ENCODE data around the gene MICAL3.

Gene MICAL3

DNA sequence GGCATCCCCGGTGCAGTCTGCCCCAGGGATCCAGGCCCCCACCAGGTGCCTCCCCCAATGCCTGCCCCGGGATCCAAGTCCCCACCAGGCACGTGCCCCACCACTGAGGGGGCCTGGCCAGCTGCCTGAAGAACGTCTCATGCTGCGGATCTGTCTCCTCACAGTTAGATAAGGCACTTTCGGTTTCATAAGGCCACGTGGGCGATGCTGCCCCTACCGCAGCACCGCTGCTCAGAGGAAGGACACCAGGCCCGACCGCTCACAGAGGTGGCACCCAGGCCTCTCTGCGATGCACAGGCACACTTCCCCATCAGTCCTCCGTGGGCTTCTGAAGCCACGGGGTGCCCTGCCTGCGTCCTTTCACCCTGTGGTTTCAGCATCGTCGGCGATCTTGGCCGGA is 182.0 kb downstream of the MICAL3 start:
- DNase-seq (ENCODE audit: low spot score): no peak

DNA sequence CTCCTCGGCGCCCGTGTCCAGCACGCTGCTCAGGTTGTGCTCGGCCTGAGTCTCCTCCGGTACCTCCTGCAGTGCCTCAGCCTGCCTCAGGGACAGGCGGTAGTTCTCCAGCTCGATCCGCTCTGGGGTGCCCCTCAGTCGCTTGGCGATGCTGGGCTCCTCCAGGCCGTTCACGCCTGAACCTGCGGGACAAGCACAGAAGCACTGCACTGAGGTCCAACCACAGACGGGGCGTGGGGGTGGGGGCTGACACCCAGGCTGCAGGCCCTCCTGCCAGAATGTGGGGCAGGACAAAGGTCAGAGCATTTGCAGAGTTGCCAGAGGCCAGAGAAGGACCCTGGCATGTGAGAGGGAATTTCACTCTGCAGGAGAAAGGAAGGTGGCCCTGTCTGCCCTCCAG is 182.5 kb downstream of the MICAL3 start:
- DNase-seq (ENCODE audit: low spot score): no peak

DNA sequence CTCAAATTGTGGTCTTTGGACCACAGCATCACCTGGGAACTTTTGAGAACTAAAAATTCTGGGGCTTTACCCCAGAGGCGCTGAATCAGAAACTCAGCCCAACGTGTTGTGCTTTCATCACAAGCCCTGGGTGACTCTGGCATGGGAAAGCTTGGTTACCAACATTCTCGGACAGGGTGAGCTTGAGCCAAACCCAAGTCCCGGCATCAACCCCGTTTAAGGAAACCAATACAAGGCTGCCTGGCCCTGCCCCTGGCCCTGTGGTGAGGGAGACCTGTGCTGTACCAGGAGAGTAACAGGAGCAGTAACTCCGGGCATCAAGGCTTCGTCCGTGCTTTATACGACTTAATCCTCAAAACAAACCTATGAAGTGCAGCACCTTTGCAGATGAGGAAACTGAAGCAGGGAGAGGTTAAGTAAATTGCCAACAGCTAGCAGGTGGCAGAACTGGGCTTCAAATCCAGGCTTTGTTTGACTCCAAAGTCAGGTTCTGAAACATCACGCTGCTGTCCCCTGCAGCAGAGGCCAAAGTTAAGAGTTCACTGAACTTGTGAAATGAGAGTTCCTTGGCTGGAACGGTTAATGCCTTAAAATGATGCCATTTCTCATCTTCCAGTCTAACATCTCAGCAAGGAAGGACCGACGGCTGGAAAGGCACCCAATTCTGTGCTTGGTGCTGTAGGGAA is 186.0 kb downstream of the MICAL3 start:
- no peak for DNase-seq (ENCODE audit: low spot score)

DNA sequence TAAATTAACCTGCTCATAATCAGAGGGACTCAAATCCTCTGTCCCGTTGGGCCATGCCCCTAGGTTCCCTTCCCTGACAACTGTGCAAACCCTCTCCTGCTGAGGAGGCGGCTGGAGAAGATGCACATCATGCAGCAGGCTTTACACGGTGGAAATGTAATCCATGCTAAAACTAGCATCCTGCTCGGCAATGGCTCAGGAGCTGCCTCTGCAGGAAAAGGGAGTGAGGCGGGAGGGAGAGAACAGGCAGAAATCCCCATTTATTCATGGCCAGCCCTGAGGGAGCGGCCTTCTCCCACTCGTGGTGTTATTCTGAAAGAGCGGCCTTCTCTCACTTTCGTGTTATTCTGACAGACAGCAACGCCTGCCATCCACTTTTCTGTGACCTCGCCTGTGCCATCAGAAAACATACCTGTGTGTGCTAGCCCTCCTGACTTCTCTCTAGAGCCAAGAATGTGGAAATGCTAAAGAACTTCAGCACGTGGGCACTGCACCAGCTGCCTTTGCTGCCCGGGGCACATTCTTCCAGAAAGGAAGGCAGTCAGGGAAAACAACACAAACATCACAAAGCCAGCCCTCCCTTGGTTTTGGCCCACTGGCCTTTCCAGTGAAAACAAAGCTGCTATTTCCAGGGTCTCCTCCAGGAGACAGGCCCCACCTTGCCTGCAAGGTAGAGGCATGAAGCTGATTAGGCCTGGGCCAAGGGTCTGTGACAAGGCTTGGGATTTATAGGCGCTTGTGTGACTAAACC is 187.2 kb downstream of the MICAL3 start:
- DNase-seq (ENCODE audit: low spot score): no peak

DNA sequence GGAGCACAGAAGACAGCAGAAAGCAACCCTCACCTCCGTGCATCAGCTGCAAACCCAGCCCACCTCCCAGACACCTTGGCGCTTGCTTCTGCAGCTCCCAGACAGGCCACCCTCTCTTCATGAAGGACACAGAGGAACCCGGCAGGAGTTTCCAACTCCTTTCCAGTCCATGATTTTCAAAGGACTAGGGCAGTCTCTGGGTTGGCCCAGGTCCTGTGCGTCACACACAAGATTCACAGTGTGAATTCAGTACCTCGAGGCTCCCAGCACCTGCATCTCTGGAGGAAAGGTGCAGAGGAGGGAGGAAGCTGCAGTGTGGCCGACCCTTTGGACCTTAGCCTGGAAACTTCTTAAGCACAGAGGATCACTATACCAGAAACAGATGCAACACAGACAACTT is 189.1 kb downstream of the MICAL3 start:
- no peak for DNase-seq (ENCODE audit: low spot score)

DNA sequence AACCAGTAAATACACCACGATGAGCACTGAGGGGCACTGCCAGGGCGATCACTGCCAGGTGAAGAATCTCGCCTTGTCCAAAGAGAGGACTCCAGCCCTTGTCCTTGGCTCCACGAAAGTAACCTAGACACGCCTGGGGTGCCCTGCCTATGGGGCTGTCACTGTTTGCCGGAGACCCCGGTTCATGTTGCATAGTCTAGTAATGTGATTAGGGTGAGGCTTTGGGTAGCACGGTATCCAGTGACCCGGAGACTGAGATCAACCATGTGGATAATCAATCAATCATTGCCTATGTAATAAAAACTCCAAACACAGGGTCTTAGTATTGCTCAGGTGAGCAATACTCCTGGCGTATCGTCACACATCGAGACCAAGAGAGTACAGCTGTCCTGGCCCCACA is 190.9 kb downstream of the MICAL3 start:
- DNase-seq (ENCODE audit: low spot score): no peak

DNA sequence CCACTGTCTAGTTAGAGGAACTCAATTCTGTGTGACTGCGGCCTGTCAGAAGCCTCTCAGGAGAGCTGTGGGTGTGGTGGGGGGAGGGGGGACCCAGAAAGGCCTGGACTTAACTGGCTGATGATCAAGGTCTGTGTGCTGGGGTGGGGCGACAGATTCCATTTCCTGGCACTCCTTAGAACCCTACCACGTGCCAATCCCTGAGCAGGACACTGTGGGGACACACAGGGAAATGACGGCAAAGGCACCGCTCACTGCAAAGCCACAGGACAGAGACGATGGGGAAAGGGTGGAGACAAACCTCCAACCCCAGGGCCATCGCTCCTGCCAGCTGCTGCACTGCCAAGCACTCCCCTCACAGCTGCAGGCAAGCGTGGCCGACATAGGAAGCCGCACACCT is 191.7 kb downstream of the MICAL3 start:
- no peak for DNase-seq (ENCODE audit: low spot score)

DNA sequence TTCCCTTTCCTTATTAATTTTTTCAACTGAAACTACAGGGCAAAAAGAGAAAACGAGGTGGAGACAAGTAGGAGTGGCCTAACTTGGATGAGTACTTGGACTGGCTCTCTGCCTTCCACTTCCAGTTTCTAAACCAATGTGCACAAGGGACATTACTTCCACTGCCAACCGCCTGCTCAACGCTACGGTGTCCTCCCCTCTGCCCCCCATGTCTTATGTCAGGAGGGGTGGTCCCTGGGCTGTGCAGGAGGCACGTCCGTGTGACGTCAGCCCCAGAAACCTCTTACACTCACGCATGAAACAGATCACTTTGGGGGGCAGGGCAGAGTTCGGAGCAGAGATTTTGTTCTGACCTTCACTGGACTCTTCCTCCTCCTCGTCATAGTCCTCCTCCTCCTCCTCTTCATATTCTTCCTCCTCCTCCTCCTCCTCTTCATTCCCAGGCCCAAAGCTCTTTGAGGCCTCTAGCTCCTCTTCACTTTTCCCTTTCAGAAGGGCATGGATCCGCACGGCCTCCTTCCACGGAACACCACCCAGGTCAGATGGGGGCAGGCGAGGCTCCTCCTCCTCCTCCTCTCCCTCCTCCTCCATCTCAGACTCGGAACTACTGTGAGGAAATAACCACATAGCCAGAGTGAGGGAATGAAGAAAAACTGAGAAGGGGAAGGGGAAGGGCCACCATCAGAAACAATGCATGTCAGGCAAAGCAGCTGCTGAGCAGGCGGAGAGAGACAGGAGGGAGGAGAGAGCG is 192.7 kb downstream of the MICAL3 start:
- DNase-seq (ENCODE audit: low spot score): no peak

DNA sequence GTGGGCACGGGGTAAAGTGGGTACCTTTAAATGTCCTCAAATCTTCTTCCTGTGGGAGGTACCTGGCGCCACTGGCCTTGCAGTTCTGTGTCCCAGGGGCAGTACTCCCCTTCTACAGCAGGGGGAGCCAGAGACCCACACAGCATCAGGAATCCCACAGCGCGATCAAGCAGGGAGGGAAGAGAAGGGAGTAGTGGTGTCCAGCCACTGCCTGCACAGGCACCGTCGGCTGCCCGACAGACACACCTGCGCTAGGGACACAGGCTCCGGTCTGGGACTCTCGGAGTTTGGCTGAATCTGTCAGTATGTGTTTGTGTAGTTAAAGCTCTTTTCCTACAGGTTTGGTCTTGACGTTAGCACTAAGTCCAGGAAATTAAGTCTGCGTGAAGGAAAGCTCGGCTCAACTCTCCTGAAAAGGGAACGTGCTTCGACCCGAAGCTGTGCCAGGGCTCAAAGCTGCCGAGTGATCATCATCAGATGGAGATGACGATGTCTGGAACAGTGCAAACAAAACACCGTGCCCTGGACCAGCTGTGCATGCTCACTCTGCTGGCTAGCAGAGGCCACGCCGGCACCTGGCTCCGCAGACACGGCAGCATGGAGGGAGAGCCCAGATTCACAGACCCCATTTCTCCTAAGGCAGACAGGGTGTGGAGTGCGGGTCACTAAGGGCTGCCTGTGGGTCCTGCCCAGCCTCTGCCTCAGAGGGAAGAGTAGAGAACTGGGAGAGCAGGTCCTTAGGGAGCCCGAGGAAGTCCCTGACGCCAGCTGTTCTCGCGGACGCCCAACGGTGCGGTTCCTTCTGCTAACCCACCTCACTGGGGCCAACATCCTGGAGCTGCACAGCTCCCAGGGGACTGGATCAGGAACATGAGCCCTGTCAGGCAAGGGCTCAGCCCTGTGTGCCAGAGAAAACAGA is 194.1 kb downstream of the MICAL3 start:
- peak; percentile 92 for DNase-seq (ENCODE audit: low spot score)

DNA sequence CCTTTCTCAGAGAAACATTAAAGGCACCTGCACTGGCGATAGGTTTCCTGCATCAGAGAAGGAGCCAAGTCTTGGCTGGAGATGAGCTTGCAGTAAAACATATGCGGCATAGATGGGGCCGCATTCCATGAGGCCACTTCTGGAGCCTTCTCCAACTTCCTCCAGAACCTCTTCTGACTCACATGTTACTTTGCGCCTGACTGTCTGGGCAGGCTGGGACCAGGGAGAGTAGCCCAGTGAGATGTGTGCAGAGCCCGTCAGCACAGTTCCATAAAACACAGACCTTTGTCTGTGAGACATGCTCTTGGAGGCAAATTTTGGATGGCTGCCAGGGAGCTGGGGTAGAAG is 194.7 kb downstream of the MICAL3 start:
- DNase-seq (ENCODE audit: low spot score): no peak

DNA sequence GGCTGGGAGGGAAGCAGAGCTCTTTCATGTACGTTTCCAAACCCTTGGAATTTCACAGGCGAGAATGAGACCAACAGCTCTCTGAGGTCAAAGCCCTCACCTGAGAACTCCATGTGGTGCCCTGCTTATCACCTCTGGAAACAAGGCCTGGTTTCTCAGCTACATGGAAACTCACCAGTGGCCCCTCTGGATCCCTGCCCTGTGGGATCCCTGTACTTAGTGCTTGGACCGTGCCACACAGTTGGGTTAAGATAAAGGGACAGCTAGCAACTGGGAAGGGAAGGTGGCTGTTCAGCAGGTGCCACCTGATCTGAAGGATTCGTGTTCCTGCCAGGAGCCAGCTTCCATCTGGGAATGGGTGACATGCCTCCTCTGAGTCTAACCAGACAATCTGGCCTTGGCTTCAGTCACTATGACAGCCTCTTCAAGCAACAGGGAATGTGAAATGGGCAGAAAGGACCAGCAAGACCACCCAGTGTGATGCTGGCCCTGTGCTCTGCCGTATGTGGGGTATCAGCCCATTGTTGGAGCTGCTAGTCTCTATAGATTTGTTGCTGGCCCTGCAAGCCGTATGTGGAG is 195.8 kb downstream of the MICAL3 start:
- DNase-seq (ENCODE audit: low spot score): no peak

DNA sequence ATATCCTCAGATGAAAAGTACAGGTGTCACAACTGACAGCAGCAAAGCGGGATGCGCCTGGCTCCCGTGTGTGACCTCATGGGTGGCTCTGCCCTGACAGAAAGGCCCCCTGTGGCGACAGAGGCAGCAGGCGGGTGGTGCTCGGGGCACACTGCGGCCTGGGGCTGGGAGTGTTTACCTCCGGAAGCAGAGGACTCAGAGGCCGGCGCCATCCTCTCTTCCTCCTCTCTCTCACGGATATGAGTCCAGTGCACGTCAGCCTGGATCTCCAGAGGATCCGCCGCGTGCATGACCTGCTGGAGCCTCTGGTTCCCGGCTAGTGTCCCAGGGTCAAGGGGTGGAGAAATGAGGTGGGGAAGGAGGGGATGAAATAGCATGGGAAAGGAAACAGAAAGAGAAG is 196.9 kb downstream of the MICAL3 start:
- no peak for DNase-seq (ENCODE audit: low spot score)

DNA sequence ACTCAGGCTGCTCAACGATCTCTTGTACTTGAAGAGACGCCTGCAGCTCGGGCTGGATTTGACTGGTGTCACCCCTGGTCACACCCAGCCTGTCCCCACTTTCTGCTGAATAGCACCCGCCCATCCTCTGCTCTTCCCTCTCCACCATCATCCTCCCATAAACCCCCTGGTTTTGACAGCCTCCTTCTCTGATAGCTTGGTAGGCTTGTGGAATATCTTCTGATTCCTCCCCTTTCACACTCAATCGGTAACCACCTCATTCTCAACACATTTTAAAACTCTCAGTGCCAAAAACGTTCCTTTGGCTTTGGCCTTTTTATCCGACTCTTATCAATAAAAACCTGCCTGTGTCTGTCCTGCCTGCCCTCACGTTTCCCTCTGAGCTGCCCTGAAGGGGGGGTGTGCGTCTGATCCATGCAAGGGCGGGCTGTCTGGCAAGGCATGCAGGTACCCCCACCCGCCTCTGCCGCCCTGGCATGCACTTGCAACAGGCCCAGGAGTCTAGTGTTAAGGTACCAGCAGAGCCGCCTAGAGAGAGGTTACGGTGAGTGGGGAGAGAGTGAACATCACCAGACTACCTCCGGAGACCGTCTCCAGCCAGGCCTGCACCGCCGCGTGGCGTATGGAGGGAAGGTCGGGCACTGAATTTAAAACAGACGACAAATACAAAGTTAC is 198.3 kb downstream of the MICAL3 start:
- no peak for DNase-seq (ENCODE audit: low spot score)

DNA sequence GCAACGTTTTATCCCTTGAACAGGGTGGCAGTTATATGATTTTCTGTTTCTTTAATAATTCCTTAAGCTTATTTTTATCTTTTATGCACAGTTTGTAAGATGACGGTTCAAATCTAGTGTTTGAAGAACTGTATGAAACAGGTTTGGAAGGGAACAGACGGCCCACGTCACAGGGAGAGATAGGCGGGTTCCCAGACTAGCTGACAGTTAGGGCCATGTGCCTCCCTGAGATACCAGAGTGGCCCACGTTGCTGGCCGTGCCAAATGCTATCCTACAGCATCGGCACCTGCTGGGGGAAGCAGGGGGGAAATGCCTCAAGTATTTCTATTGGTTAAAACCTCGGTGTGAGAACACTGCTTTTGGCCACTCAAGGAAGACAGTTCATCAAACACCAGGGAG is 199.9 kb downstream of the MICAL3 start:
- no peak for DNase-seq (ENCODE audit: low spot score)

DNA sequence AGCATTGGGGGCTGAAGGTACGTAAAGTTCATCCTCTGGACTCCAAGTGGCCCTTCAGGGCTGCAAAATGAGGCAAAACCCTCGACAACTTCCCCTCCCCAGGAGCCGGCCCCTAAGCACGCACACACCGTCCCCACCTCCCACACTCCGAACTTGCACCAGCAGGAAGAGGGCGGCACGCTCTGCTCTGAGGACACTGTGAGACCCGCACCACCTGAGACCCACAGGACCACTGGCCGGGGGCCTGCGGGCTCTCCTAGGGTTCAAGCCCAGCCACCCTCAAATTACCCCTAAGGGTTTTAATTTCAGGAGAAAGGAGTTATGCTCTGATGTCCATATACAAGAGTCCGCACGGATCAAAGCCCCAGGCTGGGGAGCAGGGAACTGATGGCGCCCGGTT is 200.4 kb downstream of the MICAL3 start:
- DNase-seq (ENCODE audit: low spot score): no peak

DNA sequence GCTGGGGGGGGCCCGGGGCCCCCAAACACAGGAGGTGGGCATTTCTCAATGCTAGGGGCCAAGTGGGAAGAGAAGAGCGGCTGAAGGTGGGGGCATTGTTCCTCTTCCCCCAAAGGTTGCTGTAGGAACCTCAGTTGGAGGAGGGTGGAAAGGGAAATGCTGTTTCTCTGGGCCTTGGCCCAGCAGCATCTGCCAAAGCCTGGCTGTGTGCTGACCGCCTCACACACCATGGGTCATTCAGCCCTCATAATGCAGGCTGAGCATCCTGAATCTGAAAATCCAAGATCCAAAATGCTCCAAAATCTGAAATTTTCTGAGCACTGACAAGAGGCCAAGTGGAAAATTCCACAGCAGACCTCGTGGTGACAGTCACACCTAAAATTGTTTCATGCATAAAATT is 201.1 kb downstream of the MICAL3 start:
- DNase-seq (ENCODE audit: low spot score): no peak

DNA sequence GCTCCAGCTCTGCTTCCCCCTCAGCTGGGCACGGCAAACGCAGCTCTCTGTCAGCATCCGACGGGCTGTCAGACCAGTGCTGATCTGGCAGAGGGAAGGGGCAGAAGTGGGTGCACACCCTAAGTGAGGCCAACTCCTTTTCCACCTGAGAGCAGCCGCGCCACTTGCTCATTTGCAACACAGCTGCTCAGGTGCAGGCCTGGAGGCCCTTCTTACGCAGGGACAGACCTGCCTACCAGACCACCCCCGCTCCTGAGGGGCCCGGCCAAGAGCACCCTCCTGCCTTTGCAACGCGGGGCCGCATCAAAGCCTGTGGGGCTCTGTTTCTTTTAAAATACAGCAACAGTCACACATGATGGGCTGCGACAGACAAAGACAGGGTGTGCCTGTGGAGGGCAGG is 202.3 kb downstream of the MICAL3 start:
- DNase-seq (ENCODE audit: low spot score): no peak

DNA sequence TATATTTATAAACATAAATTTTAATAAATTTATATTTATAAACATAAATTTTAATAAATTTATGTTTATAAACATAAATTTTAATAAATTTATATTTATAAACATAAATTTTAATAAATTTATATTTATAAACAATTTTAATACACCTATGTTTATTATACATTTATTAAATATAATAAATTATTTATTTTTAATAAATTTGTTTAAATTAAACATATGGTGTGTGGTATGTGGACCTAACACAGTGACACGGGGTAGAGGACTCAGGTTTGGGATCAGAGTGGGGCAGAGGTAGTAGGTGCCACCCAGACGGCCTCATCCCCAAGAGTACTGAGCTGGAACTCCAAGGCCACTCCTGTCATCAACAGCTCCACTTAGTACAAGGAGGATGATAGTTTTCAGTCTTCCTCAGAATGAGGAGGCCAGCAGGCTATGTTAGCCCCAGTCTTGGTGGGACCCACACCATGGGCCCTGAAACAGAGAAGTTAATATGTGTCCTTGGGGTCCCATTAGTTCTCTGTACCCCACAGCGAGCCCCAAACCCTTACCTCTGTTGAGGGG is 203.4 kb downstream of the MICAL3 start:
- no peak for DNase-seq (ENCODE audit: low spot score)

DNA sequence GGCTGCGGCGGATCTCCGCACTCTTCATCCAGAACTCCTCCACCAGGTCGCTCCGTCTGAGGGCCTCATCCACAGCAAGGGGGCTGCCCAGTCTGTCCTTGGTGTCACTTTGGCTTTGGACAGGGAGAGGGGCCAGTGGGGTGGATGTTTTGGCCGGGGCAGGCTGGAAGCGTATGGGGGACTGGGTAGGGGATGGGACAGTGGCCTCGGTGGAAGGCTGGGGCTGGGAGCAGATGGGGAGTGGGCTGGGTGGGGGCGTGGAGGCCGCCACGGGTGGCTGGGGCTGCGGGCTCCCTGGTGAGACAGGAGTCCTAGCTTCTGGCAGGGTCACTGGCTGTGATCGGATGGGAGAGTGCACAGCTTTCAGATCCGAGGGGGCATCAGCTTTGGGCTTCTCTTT is 205.7 kb downstream of the MICAL3 start:
- no peak for DNase-seq (ENCODE audit: low spot score)

DNA sequence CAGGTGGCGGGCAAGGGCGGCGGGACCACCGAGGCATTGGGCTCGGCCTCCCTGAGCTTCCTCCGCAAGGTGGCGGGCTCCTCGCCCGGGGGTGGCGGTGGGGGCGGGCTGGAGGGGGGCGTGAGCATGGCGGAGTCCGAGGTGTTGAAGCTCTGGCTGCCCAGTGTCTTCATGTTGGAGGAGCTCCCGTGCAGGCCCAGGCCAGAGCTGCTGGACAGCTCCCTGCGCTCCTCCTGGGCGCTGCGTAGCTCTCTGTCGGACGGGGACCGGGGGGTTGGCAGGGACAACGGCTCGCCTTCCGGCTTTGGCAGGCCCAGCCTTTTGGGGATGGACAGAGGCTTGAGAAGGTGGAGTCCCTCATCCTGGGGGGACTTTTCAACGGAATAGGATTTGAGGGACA is 206.2 kb downstream of the MICAL3 start:
- no peak for DNase-seq (ENCODE audit: low spot score)

DNA sequence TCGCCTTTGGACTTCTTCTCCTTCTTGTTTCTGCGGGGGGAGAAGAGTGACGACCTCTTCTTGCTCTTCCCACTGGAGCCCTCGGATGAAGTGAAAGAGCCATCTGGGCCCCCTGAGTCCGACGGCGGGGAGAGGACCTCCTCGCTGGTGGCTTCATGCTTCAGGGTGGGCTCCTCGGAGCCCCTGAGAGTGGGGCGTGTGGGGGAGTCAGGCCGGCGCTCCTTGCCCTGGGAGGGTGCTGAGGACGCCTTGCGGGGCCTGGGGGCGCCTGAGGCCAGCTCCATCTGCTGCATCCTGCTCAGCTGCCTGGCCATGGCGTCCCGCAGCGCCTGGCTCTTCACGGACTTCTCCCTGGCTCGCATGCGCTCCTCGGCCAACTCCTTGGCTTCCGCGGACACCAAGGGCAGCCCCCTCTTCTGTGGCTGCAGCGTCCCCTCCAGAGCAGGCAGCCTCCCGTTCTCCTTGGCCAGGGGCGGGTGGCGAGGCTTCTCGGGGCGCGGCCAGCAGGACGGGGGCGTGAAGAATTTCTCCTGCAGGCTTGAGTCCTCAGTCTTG is 206.8 kb downstream of the MICAL3 start:
- DNase-seq (ENCODE audit: low spot score): no peak
